HG02642 (cell line): ENCODE data around the gene ABHD16A.
"Not testable (repeated sequence)": the region's sequence is repeated elsewhere in the genome, so short reads cannot be mapped to it uniquely, and the experiment has no call there.

Experiments used
- ATAC-seq: cut with Tn5 transposase; IDR thresholded peaks from one replicate; pipeline ENCODE4 v1.9.1; 2021; ENCODE audit warnings: mild to moderate bottlenecking; ENCODE audit not compliant: unreplicated experiment, poor library complexity

The ABHD16A gene

GRCh38 chr6:31717499-31718222, 14.5 kb upstream of the ABHD16A start:
- no peak for ATAC-seq

DNA sequence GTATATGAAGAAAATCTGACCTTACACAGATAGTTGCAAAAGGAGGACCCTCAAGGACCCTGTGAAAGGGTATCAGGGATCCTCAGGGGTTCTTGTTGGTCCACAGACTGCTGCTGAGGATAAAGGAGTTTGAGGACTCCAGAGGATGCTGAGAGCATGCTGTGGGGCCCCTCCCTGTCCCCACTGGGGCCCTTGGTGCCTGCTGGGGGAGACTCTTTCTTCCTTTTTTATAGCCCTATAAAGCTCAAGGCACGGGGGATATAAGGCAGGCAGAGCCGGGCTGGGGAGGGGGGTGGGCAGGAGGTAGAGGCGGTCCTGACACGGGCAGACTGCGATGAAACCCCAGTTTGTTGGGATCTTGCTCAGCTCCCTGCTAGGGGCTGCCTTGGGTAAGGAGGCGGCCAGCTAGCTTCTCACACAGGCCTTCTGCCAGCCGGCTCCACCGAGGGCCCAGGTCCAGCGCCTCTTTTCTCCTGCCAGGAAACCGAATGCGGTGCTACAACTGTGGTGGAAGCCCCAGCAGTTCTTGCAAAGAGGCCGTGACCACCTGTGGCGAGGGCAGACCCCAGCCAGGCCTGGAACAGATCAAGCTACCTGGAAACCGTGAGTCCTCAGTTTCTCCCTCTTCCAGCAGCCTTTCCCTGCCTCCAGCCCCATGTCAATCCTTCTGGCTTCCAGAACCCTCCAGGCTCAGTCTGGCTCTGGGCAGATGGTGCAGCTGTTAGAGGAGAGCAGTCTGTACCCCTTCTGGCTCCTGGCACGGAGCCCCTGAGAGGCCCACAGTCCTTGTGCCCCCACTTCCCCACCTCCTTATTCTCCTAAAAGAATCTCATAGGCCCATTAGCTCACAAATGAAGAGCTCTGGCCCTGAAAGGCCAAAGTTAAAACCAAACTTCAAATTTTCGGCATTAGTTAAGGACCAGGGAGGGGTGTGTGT, 12.2 kb upstream of the ABHD16A start, which contains the start of gene LY6G6D:
Gene LY6G6D (plus strand): TSS at position 327 of the 937 bp plus-strand sequence. CDS start 8 bp downstream, at position 335.
- no peak for ATAC-seq

GRCh38 chr6:31713991-31714684, 11.0 kb upstream of the ABHD16A start:
- ATAC-seq = no peak

GRCh38 chr6:31713465-31713864, 10.3 kb upstream of the ABHD16A start:
- no peak for ATAC-seq

DNA sequence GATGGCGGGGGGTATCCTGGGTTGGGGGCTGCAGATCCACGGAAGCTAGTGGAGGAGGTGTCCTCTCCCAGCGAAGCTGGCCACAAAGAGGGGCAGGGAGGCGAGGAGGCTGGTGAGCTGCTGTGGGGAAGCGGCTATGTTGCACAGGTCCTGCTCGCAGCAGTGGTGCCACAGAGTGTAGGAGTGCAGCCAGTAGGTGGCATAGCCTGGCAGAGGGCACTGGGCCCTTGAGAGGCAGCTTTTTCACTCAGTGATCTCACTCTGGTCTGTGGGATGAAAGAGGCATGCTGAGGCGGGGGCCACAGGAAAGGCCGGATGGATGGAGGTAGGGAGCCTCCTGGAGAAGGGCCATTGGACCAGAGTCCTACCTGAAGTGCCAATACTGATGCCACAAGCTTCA, 9.2 kb upstream of the ABHD16A start:
- no peak for ATAC-seq

DNA sequence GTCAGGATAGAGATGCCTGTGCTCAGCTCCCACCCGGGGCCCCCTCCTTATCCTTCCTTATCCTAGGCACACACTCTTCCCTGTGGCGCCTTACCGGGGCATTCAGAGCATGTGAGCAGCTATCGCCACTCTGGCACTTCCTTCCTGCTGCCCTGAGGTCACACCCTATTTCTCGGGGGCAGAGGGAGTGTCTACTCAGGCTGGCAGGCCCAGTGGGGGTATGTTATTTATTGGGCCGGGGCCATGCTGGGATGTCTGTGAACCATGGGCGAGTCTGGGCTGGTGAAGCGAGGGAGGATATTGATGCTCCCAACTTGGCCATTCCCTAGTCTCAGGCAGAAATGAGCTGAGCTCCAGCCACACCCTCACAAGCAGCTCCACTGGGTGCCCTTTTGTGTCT, 8.1 kb upstream of the ABHD16A start:
- no peak for ATAC-seq

GRCh38 chr6:31710523-31711219, 7.5 kb upstream of the ABHD16A start:
- ATAC-seq = no peak

DNA sequence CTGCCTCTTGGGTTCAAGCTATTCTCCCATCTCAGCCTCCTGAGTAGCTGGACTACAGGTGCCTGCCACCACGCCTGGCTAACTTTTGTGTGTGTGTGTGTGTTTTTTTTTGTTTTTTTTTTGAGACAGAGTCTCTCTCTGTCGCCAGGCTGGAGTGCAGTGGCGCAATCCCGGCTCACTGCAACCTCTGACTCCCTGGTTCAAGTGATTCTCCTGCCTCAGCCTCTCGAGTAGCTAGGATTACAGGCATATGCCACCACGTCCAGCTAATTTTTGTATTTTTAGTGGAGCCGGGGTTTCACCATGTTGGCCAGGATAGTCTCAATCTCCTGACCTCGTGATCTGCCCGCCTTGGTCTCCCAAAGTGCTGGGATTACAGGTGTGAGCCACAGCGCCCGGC, 6.0 kb upstream of the ABHD16A start:
- not testable (repeated sequence) for ATAC-seq

- ATAC-seq = no peak
Measured at GRCh38 chr6:31708224-31708623, 5.1 kb upstream of the ABHD16A start.

DNA sequence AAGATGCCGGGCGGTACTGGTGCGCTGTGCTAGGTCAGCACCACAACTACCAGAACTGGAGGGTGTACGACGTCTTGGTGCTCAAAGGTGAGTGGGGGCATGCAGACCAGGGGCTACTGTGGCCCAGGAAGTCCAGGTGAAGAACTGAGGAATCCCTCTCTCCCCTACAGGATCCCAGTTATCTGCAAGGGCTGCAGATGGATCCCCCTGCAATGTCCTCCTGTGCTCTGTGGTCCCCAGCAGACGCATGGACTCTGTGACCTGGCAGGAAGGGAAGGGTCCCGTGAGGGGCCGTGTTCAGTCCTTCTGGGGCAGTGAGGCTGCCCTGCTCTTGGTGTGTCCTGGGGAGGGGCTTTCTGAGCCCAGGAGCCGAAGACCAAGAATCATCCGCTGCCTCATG, 4.6 kb upstream of the ABHD16A start:
- no peak for ATAC-seq

DNA sequence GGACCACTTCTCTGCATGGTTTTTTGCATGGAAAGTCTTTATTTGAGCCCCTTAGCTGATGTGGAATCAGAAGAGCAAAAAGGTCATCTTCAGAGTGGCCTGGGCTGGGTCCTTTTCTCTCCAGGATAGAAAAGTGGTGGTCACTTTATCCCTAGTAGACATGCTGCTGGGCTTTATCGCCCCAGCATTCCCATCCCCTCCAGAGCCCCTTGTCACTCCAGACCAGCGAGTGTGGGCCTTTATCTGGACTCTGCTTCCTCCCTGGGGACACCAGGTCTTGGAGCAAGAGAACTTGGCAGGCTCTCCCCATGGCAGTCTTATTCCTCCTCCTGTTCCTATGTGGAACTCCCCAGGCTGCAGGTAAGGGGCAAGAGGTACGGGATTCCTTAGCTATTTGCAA, 3.5 kb upstream of the ABHD16A start, which contains the start of gene LY6G6F:
Gene LY6G6F (plus strand): TSS at position 268 of the 400 bp plus-strand sequence. CDS start 41 bp downstream, at position 309.
- ATAC-seq = no peak

- ATAC-seq = no peak
Measured at GRCh38 chr6:31705931-31706330, 2.8 kb upstream of the ABHD16A start.

DNA sequence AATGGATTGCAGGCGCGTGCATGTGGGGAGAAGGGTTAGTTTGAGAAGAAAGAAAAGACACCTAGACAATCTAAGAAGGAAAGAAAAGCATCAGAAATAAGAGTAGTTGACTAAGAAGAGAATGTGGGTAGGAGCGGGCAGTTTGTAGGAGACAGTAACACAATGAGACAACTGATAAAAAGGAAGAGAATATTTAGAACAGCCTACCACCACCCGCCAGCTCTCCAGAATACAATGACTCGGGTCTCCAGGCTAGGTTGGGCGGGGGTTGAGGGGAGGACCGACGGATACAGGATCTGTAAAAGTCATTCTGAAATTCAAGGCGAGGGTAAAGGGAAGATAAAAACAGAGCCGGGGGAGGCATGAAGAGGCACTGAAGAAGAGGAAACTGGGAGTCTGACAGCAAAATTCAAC, 712 bp downstream of the ABHD16A start:
- no peak for ATAC-seq

GRCh38 chr6:31701666-31702404, 1.3 kb downstream of the ABHD16A start:
- ATAC-seq = no peak

DNA sequence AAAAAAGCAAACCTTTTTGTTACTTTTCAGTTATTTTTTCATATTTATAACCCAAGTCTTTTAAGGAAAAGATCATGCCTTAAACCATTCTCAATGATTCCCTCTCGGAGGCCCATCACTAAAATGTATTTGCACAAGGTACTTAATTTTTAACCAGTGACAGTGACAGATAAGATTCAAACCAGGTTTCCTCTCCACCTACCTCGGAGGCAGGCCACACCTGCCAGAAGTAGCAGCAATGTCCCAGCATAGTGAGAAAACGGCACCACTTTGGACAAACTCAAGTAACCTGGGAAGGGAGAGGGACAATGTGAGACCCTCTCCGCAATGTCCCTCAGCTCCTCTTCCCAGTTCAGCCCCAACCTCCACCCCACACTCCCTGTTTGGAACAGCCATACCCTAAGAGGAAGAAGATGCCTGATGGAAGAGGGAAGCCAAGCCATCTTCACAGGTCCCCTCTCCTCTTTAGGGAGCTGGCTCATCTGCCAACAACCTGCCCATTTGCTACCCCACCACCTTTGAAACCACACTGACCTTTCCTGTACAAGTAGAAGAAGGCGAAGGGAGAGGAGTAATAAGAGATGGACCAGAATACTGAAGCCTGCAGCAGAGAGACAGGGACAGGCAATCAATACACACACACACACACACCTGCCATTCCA, 2.3 kb downstream of the ABHD16A start:
- no peak for ATAC-seq

- ATAC-seq = no peak
Measured at GRCh38 chr6:31697555-31697954, 5.6 kb downstream of the ABHD16A start.

DNA sequence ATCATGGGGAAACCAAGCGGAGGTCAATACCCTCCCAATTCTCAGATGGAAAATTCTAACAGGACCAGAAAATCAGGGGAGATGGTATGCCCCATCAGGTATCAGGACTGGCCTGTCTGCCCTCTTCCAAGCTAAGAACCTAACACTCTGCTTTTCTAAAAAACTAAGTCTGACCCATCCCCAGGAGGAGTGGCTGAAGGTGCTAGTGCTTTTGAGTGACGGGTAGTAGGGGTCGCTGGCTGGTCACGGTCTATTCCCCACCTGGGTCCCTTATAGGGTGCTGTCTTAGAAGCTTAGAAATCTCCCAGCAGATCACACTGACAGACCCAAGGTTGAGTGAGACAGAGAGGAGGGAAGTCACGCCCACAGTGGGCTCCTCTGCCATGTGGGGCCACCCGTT, 9.6 kb downstream of the ABHD16A start:
- no peak for ATAC-seq

- ATAC-seq = no peak
Measured at GRCh38 chr6:31692886-31693285, 10.2 kb downstream of the ABHD16A start.

DNA sequence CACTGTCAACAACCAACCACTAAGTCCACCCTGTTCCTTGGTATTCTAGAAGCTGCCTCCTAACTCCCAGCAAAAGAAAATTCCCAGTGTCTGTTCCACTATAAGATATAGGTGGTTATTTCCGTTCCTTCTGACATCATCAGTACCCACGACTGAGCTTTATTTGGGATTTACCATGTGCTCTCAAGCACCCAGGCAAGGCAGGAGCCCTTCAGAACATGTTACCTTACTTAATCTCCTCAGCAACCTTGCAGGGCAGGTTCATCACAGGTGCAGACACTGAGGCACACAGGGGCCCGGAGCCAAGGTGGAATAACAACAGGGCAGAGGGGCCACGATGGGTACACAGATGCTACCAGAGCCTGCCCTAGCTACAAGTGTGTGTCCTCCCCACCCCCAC, 10.8 kb downstream of the ABHD16A start:
- no peak for ATAC-seq
